ENCODE measurements around the gene IRGQ. TPM values are rescaled to one million over a fixed set of nuclear protein-coding genes. Genes with fewer than 3 reads are reported as not detected.
"Not testable (repeated sequence)": the region's sequence is repeated elsewhere in the genome, so short reads cannot be mapped to it uniquely, and the experiment has no call there.

The IRGQ gene
- total RNA-seq, 2 donors from 2014 or later, result 24.7 to 25.9 TPM

DNA sequence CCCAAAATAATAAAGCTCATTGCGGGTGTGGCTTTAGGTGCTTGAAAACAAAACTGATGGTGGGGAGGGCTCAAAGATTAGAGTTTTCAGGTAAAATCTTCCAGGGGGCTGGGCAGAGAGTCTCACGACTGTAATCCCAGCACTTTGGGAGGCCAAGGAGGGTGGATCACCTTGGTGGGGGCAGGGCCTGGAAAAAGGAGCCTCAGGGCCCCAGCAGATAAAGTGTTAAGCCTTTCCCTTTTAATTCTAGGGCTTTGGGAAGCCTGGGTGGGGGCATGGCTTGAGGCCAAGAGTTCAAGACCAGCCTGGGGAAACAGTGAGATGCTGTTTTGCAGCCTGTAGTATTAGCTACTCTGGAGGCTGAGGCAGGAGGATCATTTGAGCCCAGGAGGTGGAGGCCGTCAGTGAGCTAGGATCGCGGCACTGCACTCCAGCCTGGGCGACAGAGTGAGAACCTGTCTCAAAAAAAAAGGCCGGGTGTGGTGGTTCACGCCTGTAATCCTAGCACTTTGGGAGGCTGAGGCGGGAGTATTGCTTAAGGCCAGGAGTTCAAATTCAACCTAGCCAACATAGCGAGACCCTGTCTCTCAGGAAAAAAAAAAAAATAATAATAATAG lies 1.7 kb downstream of the IRGQ start:
- H3K36me3 ChIP-seq, result peaks cover 39% of the 10 kb centered on the region
- H3K27me3 ChIP-seq, result no peaks in the 10 kb centered on the region
- no peak for DNase-seq (ENCODE audit: low spot score)
- H3K4me1 ChIP-seq, result peaks cover 0 to 41% of the 10 kb centered on the region in 2 donors
- TF ChIP-seq, protein P1, sequence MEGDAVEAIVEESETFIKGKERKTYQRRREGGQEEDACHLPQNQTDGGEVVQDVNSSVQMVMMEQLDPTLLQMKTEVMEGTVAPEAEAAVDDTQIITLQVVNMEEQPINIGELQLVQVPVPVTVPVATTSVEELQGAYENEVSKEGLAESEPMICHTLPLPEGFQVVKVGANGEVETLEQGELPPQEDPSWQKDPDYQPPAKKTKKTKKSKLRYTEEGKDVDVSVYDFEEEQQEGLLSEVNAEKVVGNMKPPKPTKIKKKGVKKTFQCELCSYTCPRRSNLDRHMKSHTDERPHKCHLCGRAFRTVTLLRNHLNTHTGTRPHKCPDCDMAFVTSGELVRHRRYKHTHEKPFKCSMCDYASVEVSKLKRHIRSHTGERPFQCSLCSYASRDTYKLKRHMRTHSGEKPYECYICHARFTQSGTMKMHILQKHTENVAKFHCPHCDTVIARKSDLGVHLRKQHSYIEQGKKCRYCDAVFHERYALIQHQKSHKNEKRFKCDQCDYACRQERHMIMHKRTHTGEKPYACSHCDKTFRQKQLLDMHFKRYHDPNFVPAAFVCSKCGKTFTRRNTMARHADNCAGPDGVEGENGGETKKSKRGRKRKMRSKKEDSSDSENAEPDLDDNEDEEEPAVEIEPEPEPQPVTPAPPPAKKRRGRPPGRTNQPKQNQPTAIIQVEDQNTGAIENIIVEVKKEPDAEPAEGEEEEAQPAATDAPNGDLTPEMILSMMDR (IDR thresholded peaks at IDR 0.05), result no peak
- H3K9me3 ChIP-seq, result no peaks in the 10 kb centered on the region
- peak overlapping the region; percentile 67 to 69 for H3K4me3 ChIP-seq
- H3K27ac ChIP-seq, result peak overlapping the region in 1 of 2 donors; percentile 96

GRCh38 chr19:43592800-43593350 lies 3.1 kb downstream of the IRGQ start:
- Histone ChIP-seq H3K9me3 (no peaks in the 10 kb centered on the region), H3K36me3 (peaks cover 32% of the 10 kb centered on the region), H3K4me3 (no peak overlapping the region), H3K4me1 (peaks cover 0 to 41% of the 10 kb centered on the region in 2 donors), H3K27me3 (no peaks in the 10 kb centered on the region), H3K27ac (no peak overlapping the region)
- TF ChIP-seq, protein P1 (IDR thresholded peaks at IDR 0.05), result no peak
- DNase-seq (ENCODE audit: low spot score), result no peak

GRCh38 chr19:43591904-43592772 lies 3.8 kb downstream of the IRGQ start:
- Histone ChIP-seq H3K27me3 (no peaks in the 10 kb centered on the region), H3K9me3 (no peaks in the 10 kb centered on the region), H3K4me1 (peaks cover 0 to 34% of the 10 kb centered on the region in 2 donors), H3K4me3 (no peak overlapping the region), H3K36me3 (peaks cover 32% of the 10 kb centered on the region), H3K27ac (no peak overlapping the region)
- TF ChIP-seq, protein P1 (IDR thresholded peaks at IDR 0.05), result no peak
- no peak for DNase-seq (ENCODE audit: low spot score)

GRCh38 chr19:43589678-43590077 lies 6.3 kb downstream of the IRGQ start:
- peaks cover 0 to 19% of the 10 kb centered on the region in 2 donors for H3K4me1 ChIP-seq
- H3K4me3 ChIP-seq, result no peak overlapping the region
- H3K9me3 ChIP-seq, result no peaks in the 10 kb centered on the region
- H3K27me3 ChIP-seq, result no peaks in the 10 kb centered on the region
- DNase-seq (ENCODE audit: low spot score), result no peak
- H3K27ac ChIP-seq, result no peak overlapping the region
- peaks cover 32% of the 10 kb centered on the region for H3K36me3 ChIP-seq
- TF ChIP-seq, protein P1 (IDR thresholded peaks at IDR 0.05), result no peak

DNA sequence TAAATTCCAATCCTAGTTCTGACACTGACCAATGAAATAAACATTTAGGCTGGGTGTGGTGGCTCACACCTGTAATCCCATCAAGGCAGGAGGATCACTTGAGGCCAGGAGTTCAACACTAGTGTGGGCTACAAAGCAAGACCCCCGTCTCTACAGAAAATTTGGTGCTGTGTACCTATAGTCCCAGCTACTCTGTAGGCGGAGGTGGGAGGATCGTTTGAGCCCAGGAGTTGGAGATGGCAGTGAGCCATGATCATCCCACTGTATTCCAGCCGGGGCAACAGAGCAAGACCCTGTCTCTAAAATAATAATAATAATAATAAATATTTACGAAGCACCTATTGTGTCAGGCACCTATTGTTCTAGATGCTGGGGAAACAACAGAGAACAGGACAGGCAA lies 6.7 kb downstream of the IRGQ start:
- Histone ChIP-seq H3K4me3 (no peak overlapping the region), H3K9me3 (no peaks in the 10 kb centered on the region), H3K27me3 (no peaks in the 10 kb centered on the region), H3K4me1 (peaks cover 0 to 15% of the 10 kb centered on the region in 2 donors), H3K27ac (no peak overlapping the region), H3K36me3 (peaks cover 32% of the 10 kb centered on the region)
- DNase-seq (ENCODE audit: low spot score), result no peak
- TF ChIP-seq, protein P1 (IDR thresholded peaks at IDR 0.05), result no peak

DNA sequence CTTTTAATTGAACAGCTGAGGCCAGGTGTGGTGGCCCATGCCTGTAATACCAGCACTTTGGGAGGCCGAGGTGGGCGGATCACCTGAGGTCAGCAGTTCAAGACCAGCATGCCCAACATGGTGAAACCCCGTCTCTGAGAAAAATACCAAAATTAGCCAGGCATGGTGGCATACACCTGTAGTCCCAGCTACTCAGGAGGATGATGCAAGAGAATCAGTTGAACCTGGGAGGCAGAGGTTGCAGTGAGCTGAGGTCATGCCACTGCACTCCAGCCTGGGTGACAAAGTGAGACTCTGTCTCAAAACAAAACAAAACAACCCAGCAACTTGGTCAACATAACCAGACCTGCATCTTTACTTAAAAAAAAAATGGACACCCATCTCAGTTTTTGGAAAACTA lies 8.9 kb downstream of the IRGQ start:
- peaks cover 19% of the 10 kb centered on the region for H3K36me3 ChIP-seq
- H3K9me3 ChIP-seq; H3K4me3 ChIP-seq; H3K27me3 ChIP-seq; H3K27ac ChIP-seq; DNase-seq (ENCODE audit: low spot score); H3K4me1 ChIP-seq: not testable (repeated sequence)

All from right atrium auricular region (tissue), 2 donors.